Gastrocnemius medialis (tissue), 4 donors: ENCODE data around the gene TAF1B.

ENCODE experiments used
- CTCF ChIP-seq, 5 experiments: fragments of 450-650 bp in 3 of 5; fragments of 200-600 bp in 2 of 5; sonication (generic) in 2 of 5; IDR thresholded peaks in 4 of 5; conservative IDR thresholded peaks in 1 of 5; 1 replicate in 4 of 5; 2 replicates in 1 of 5; pipeline ENCODE4 v1.5.1; 2016 to 2019; ENCODE audit warnings: antibody characterized with exemption in 5 of 5, mild to moderate bottlenecking in 3 of 5, moderate library complexity in 3 of 5
- POLR2A ChIP-seq, 2 donors: fragments of 450-650 bp; IDR thresholded peaks; one replicate each; pipeline ENCODE4 v1.6.1; 2017; ENCODE audit warnings: antibody characterized with exemption in 2 of 2, mild to moderate bottlenecking in 2 of 2, moderate library complexity in 2 of 2

- TF ChIP-seq CTCF (IDR thresholded peaks at IDR 0.05 in 4 of 5, conservative IDR thresholded peaks at IDR 0.05 in 1 of 5) (no peak), POLR2A (IDR thresholded peaks at IDR 0.05) (no peak)
These were observed 128.0 kb downstream of the TAF1B start for GRCh38 chr2:9971105-9971818.
